Liver (tissue), 9 donors: ENCODE data around the gene CUTA. TPM values are rescaled to one million over a fixed set of nuclear protein-coding genes. Genes with fewer than 3 reads are reported as not detected.
"Not testable (repeated sequence)": the region's sequence is repeated elsewhere in the genome, so short reads cannot be mapped to it uniquely, and the experiment has no call there.

Experiments used
- DNase-seq: peaks from one replicate; pipeline ENCODE4 v3.0.0-alpha.2; 2017; ENCODE audit warnings: low spot score
- H3K27ac ChIP-seq, 2 donors: one replicate each; pipeline ENCODE4 v1.7.0; 2013; ENCODE audit warnings: inconsistent platforms in 2 of 2, low read length in 2 of 2, control low read depth in 1 of 2, low read depth in 1 of 2, mild to moderate bottlenecking in 1 of 2
- H3K27me3 ChIP-seq, 4 donors: one replicate each; pipeline versions ENCODE4 v1.6.1 to v1.7.0; 2013; ENCODE audit warnings: low read length in 3 of 4, inconsistent platforms in 1 of 4, mild to moderate bottlenecking in 1 of 4, moderate library complexity in 1 of 4; ENCODE audit not compliant: control insufficient read depth in 4 of 4, insufficient read depth in 4 of 4
- H3K36me3 ChIP-seq, 4 donors: one replicate each; pipeline versions ENCODE4 v1.6.1 to v1.7.0; 2013; ENCODE audit warnings: low read length in 3 of 4, mild to moderate bottlenecking in 3 of 4, low read depth in 1 of 4, moderate library complexity in 1 of 4; ENCODE audit not compliant: control insufficient read depth in 4 of 4, insufficient read depth in 3 of 4
- H3K4me1 ChIP-seq, 4 donors: one replicate each; pipeline versions ENCODE4 v1.6.1 to v1.7.0; 2013; ENCODE audit warnings: low read length in 3 of 4, mild to moderate bottlenecking in 3 of 4, moderate library complexity in 1 of 4; ENCODE audit not compliant: control insufficient read depth in 4 of 4, insufficient read depth in 4 of 4
- H3K4me3 ChIP-seq, 3 donors: one replicate each; pipeline versions ENCODE4 v1.6.1 to v1.7.0; 2013; ENCODE audit warnings: low read length in 3 of 3, control low read depth in 1 of 3, low read depth in 1 of 3, mild to moderate bottlenecking in 1 of 3
- H3K9ac ChIP-seq, 2 donors: one replicate each; pipeline ENCODE4 v1.7.0; 2013; ENCODE audit warnings: low read length in 2 of 2, mild to moderate bottlenecking in 2 of 2, moderate library complexity in 2 of 2, control low read depth in 1 of 2, low read depth in 1 of 2
- H3K9me3 ChIP-seq, 4 donors: one replicate each; pipeline versions ENCODE4 v1.6.1 to v1.7.0; 2013; ENCODE audit warnings: low read length in 3 of 4; ENCODE audit not compliant: control insufficient read depth in 4 of 4
- ATF3 ChIP-seq: IDR thresholded peaks from 2 replicates; pipeline ENCODE4 v1.6.1; 2016; ENCODE audit warnings: antibody characterized with exemption
- EGR1 ChIP-seq, 2 donors: IDR thresholded peaks; 2 replicates each; pipeline ENCODE4 v1.6.1; 2016 to 2018; ENCODE audit warnings: antibody characterized with exemption in 2 of 2, low read depth in 2 of 2
- HNF4A ChIP-seq, 2 donors: conservative IDR thresholded peaks; 2 replicates each; pipeline ENCODE4 v1.6.1; 2016; ENCODE audit warnings: antibody characterized with exemption in 2 of 2, mild to moderate bottlenecking in 2 of 2
- JUND ChIP-seq, 2 donors: IDR thresholded peaks; 2 replicates each; pipeline ENCODE4 v1.6.1; 2016; ENCODE audit warnings: antibody characterized with exemption in 2 of 2
- NR2F2 ChIP-seq: IDR thresholded peaks from 2 replicates; pipeline ENCODE4 v1.6.1; 2016; ENCODE audit warnings: antibody characterized with exemption
- REST ChIP-seq: IDR thresholded peaks from 2 replicates; pipeline ENCODE4 v1.6.1; 2016; ENCODE audit warnings: antibody characterized with exemption, mild to moderate bottlenecking
- RXRA ChIP-seq, 2 donors: IDR thresholded peaks; 2 replicates each; pipeline ENCODE4 v1.6.1; 2017 to 2018; ENCODE audit warnings: antibody characterized with exemption in 2 of 2, mild to moderate bottlenecking in 1 of 2
- SP1 ChIP-seq: IDR thresholded peaks from 2 replicates; pipeline ENCODE4 v1.6.1; 2018; ENCODE audit warnings: antibody characterized with exemption, mild to moderate bottlenecking
- TAF1 ChIP-seq: conservative IDR thresholded peaks from 2 replicates; pipeline ENCODE4 v1.6.1; 2016; ENCODE audit warnings: antibody characterized with exemption, mild to moderate bottlenecking
- YY1 ChIP-seq: IDR thresholded peaks from 2 replicates; pipeline ENCODE4 v1.6.1; 2016; ENCODE audit warnings: antibody characterized with exemption, mild to moderate bottlenecking
- ZBTB33 ChIP-seq: IDR thresholded peaks from 2 replicates; pipeline ENCODE4 v1.6.1; 2016; ENCODE audit warnings: antibody characterized with exemption
- WGBS: extraction: QIAGEN DNeasy Blood & Tissue Kit; methylation state at CpG from one replicate; pipeline ENCODE4 v1.1.7; 2013; 5-methylcytosine and 5-hydroxymethylcytosine counted together
- polyA plus RNA-seq, 2 donors: library from polyadenylated mRNA; stranded (reverse) in 1 of 2; unstranded in 1 of 2; fragments of 200-250 nt in 1 of 2; fragments of >200 nt in 1 of 2; fragmentation: Nextera tagmentation in 1 of 2; extraction: Ambion mirVana in 1 of 2; gene quantifications; one replicate each; pipeline versions ENCODE4 v1.2.1 to v1.2.3, GENCODE V29; 2013 to 2015
- total RNA-seq, 2 donors: library from RNA; depleted of rRNA; stranded (reverse); fragments of >200 nt; gene quantifications; one replicate each; pipeline ENCODE4 v1.2.3, GENCODE V29; 2014
- donor health status: healthy.
- donor health status: healthy.
- donor health status: healthy.
- donor health status: healthy.
- donor health status: healthy.

CUTA gene
- total and polyA plus RNA-seq, 4 donors, result 33.1 to 164 (median 93.2) TPM

- no peaks in the 10 kb centered on the region for H3K27me3 ChIP-seq
- H3K36me3 ChIP-seq, result no peaks in the 10 kb centered on the region
- H3K27ac ChIP-seq, result no peak overlapping the region
- no peak overlapping the region for H3K4me3 ChIP-seq
- H3K9ac ChIP-seq, result no peak overlapping the region
- TF ChIP-seq RXRA (IDR thresholded peaks at IDR 0.05), result no peak
- TF ChIP-seq TAF1, result no peak
- TF ChIP-seq ATF3, result no peak
- no peak for TF ChIP-seq SP1
- no peak for TF ChIP-seq HNF4A (conservative IDR thresholded peaks at IDR 0.05)
- TF ChIP-seq EGR1 (IDR thresholded peaks at IDR 0.05; ENCODE audit: low read depth in 2 of 2), result no peak
- no peak for TF ChIP-seq JUND (IDR thresholded peaks at IDR 0.05)
- TF ChIP-seq NR2F2, result no peak
- 68% methylated on average over 5 of the region's 5 CpGs for WGBS
- no peak for DNase-seq
- no peaks in the 10 kb centered on the region for H3K9me3 ChIP-seq
- peaks cover 2 to 12% (median 8%) of the 10 kb centered on the region in 4 donors for H3K4me1 ChIP-seq
Observed at GRCh38 chr6:33372526-33373123, 45.3 kb downstream of the CUTA start.

GRCh38 chr6:33371901-33372300 lies 46.0 kb downstream of the CUTA start:
- 95% methylated on average over 8 of the region's 8 CpGs for WGBS
- H3K36me3 ChIP-seq, H3K27ac ChIP-seq, H3K9ac ChIP-seq, H3K4me3 ChIP-seq, DNase-seq, H3K9me3 ChIP-seq, H3K27me3 ChIP-seq: not testable (repeated sequence)
- H3K4me1 ChIP-seq, result peaks cover 2 to 12% (median 8%) of the 10 kb centered on the region in 4 donors

- not testable (repeated sequence) for DNase-seq, H3K27ac ChIP-seq, H3K36me3 ChIP-seq, H3K27me3 ChIP-seq, H3K9ac ChIP-seq, H3K4me3 ChIP-seq, H3K9me3 ChIP-seq, H3K4me1 ChIP-seq
- 93% methylated on average over 5 of the region's 5 CpGs for WGBS
Observed at GRCh38 chr6:33367715-33368025, 50.2 kb downstream of the CUTA start.

- Histone ChIP-seq H3K27ac (no peak overlapping the region), H3K9me3 (no peaks in the 10 kb centered on the region), H3K27me3 (no peaks in the 10 kb centered on the region), H3K4me1 (no peaks in the 10 kb centered on the region), H3K36me3 (no peaks in the 10 kb centered on the region), H3K4me3 (no peak overlapping the region), H3K9ac (no peak overlapping the region)
- WGBS, result 92% methylated on average over 8 of the region's 8 CpGs
- no peak for DNase-seq
- TF ChIP-seq REST (no peak), YY1 (no peak), ZBTB33 (no peak)
Observed at GRCh38 chr6:33367009-33367714, 50.7 kb downstream of the CUTA start.
